OCI-LY1 (cell line): ENCODE measurements around the gene OR10G6.

Experiments
- EZH2 ChIP-seq: fragments of 200-600 bp; sonication (generic), shearing (Covaris generic); IDR thresholded peaks from 2 replicates; pipeline ENCODE4 v1.8.0; 2017; ENCODE audit warnings: borderline replicate concordance, mixed run types, mild to moderate bottlenecking, antibody characterized with exemption, low read length, moderate library complexity, mixed read lengths
- TF ChIP-seq, protein P1 (sequence below): fragments of 200-600 bp; sonication (generic), shearing (Covaris generic); IDR thresholded peaks from 2 replicates; pipeline ENCODE4 v1.5.1; 2017; ENCODE audit warnings: mild to moderate bottlenecking, antibody characterized with exemption, low read length, moderate library complexity, mixed read lengths

GRCh38 chr11:123995119-123995518 lies at the start of gene OR10G6:
- TF ChIP-seq, protein P1, sequence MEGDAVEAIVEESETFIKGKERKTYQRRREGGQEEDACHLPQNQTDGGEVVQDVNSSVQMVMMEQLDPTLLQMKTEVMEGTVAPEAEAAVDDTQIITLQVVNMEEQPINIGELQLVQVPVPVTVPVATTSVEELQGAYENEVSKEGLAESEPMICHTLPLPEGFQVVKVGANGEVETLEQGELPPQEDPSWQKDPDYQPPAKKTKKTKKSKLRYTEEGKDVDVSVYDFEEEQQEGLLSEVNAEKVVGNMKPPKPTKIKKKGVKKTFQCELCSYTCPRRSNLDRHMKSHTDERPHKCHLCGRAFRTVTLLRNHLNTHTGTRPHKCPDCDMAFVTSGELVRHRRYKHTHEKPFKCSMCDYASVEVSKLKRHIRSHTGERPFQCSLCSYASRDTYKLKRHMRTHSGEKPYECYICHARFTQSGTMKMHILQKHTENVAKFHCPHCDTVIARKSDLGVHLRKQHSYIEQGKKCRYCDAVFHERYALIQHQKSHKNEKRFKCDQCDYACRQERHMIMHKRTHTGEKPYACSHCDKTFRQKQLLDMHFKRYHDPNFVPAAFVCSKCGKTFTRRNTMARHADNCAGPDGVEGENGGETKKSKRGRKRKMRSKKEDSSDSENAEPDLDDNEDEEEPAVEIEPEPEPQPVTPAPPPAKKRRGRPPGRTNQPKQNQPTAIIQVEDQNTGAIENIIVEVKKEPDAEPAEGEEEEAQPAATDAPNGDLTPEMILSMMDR: no peak
- no peak for TF ChIP-seq EZH2
